NCI-H187 treated with DMSO at 0.1 percent for 48 hours (cell line): ENCODE results near the gene ABHD13.
"Not testable (repeated sequence)": the region's sequence is repeated elsewhere in the genome, so short reads cannot be mapped to it uniquely, and the experiment has no call there.

ENCODE experiments used
- DNase-seq: peaks from one replicate; lab custom pipeline; 2025; lab: John Stamatoyannopoulos, UW

ABHD13 gene

DNA sequence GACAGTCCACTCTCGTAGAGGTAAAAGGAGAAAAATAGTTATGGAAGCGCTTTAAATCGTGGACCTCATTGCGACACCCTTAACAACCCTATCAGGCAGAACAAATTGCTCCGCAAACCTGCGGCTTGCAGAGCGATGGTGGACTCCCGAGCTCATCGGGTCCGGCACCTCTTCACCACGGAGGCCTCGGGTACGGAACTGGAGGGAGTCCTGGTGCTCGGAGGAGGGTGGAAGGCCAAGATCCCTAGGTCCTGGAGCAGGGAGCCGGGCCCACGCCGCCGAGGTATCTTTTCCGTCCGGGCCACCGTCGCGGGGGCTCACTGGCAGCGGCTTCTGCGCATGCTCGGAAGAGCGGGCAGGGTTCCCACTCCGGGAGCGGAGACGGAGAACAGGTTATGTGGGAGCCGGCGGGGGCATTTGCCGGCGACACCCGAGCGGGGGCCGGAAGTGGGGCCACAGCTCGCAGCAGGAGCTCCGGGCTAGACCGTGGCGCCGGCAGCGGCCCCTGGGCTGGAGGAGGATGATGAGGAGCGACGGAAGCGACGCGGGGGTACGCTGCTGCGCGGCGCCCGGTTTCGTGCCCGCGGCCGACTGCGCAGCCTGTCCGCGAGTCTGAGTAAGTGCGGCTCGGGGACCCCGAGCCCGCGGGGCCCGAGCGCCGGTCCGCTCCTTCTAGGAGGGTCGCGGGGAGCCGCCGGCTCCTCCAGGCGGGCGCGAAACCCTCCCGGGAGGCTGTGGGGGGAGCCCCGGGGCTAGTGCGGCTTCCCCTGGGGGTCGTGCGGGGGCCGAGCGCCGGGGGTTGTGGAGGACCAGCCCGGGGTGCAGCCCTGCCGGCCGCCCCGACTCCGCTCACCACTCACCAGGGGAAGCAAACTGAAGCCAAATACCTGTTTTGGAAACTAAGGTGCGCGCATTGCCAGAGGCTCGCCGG, at the start of gene ABHD13:
TSS of gene ABHD13 (plus strand) at position 349 of the 931 bp plus-strand sequence. CDS start 10,827 bp downstream, outside the sequence.
- DNase-seq: peak; percentile 77

DNA sequence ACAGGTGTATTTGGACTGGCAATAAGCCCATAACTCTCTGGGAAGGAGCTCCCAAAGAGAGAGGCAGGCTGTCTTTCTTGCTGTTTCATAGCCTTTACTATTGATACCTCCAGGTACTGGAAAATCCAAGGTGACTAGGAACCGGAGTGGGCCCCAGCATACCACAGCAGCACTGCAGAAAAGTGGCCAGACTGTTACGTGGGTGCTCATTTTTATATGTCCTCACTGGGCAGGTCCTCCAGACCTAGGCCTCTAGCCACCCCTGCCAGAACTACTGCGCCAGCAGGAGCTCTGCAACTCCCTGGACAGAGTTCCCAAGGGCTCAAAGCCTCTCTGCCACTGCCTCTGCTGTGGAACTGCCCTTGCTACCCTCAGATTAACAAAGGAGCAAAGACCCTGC, 49.3 kb upstream of the ABHD13 start:
- DNase-seq: no peak

DNA sequence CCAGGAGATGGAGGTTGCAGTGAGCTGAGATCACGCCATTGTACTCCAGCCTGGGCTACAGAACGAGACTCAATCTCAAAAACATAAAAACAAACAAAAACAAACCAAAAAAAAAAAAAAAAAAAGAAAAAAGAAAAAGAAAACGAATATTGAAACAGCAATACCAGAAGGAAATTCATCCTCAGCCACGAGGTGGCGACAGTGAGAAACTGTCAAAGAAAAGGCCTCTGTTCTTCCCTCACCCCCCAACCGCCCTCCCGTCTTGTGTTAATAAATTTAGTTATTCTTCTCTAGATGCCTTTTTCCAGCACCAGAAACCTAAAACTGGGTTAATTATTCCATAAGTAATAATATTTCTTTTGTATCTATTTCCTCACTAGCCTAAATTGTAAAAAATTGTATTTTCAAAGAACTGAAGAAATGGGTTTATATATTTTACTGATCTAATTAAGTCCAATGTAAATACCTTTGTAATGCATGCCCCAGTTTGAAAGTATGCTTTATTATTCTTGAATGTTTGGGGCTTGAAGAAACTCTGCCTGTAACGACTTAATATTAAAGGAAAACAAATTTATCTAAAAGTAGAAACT, 41.4 kb upstream of the ABHD13 start:
- DNase-seq: no peak

DNA sequence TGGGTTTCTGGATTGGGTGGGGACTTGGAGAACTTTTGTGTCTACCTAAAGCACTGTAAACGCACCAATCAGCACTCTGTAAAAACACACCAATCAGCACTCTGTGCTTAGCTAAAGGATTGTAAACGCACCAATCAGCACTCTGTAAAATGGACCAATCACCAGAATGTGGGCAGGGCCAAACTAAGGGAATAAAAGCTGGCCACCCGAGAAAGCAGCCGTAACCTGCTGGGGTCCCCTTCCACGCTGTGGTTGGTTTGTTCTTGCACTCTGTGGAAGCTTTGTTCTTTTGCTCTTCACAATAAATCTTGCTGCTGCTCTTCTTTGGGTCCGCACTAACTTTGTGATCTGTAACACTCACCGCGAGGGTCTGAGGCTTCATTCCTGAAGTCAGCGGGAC, 40.1 kb upstream of the ABHD13 start:
- DNase-seq: no peak

DNA sequence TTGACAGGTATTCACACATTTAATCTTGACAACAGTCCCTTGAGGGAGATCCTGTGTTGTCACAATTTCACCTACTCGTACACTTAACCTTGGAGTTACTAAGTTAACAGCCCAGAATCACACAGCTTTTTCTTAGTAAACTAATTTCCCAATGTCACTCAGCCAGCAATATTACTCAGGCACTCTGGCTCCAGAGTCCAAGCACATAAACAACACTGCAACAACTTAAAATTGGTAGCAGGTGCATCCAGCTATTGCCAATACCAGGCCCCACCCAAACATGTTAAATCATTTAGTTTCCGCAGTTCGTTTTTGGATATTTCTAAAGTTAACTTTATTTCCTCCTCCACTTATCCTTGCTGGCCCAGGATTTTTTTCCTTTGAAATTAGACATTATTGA, 35.5 kb upstream of the ABHD13 start:
- DNase-seq: no peak

DNA sequence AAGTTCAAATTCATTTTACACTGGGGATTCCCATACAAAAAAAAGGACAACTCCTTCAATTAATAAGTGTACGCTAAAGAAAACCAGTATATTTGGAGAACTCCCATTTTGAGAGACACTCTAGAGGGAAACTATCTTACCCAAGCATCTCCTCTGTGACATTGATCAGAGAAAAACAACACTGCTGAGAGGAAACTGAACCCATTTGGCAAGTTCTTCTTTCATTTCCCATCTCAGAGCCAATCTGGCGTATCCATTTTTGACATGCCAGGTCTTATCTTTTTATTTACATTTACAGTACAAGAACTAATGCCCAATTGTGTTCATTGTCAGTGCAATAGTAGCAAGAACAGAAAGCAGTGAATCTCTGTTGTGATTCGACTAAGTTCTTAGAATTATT, 33.0 kb upstream of the ABHD13 start:
- no peak for DNase-seq

DNA sequence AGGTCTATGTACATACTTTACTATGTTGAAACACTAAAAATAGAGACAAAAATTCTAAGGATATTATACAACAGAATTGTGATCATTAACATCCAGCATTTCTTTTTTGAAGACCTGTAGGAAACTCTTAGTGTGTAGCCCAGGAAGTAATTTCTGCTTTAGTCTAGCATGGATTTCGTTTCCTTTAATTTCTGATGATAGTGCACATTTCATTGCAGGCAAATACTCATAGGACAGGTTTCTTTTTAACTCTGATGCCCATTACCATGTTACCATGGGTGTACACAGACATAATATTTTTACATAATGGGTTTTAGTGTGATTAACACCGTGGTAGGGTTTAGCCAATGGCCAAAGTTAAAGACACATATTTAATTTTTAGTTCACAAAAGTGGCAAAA, 29.9 kb upstream of the ABHD13 start:
- DNase-seq: no peak

DNA sequence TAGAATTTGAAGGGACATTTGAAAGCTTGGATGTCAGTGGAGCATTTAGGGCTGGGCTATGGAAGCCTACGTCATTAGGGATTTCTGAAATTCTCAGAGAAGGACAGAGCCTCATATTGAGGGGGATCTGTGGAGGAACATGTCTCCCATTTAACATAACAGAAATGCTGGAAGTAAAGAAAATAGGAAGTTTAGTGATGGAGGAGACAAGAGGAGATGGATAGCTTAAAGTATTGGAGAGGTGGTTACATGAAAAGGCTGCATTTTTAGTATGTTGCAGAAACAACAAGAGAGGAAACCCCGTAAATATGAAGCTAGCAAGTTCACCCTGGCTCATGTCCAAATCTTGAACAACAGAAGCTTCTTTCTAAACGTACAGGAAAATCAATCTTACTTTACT, 27.3 kb upstream of the ABHD13 start:
- no peak for DNase-seq

DNA sequence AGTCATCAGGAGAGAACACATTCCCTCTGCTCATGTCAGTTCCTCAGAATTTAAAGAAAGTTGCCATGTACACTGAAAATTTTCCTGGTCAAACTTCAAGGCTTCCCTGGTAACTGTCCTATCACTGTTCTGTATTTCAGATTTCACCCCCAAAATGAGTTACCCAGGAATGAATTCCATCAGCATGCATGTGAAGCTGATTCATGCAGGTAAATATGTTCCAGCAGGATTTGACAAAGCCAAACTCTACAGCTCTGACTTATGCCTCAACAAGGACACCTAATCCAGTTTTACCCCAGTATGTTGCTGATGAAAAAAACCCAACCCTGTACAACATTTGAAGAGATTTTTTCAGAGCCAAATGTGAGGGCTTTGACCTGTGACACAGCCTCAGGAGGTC, 24.4 kb upstream of the ABHD13 start:
- no peak for DNase-seq

DNA sequence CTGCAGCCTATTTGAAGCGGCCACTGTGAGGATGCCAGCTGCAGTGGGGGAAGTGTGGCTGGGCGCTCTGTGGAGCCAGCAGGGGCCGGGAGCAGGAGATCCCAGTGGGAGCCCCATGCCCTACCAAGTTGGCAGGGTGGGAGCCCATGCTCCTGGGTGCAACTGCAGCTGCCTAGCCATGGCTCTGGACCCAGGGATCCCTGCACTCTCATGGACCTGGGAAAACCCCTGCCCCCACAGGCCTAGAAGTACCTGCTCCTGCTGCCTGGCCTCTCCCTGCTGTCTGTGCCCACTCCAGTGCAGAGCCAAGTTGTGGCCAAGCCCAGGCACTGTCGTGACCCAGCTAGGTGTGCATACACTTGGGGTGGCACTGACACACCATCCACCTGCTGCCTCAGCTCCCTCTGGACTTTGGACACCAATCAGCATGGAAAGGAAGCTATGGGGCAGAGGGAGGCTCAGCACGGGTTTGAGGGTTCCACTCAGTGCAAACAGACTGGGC, 23.7 kb upstream of the ABHD13 start:
- no peak for DNase-seq

DNA sequence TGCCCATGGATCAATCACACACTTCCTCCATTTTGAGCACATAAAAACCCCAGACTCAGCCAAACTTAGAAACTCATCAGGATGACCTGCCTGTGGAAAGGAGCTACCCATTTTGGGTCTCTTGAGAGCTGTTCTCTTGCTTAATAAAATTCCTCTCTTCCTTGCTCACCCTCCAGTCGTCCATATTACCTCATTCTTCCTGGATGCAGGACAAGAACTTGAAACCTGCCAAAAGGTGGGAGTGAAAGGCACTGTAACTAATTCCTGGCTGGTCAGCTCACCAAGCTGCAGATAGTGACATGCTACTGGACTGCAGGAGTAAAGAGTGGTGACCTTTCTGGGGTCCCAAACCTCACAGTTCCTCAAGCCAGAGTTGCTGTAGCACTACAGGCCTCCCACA, 23.0 kb upstream of the ABHD13 start:
- DNase-seq: no peak

DNA sequence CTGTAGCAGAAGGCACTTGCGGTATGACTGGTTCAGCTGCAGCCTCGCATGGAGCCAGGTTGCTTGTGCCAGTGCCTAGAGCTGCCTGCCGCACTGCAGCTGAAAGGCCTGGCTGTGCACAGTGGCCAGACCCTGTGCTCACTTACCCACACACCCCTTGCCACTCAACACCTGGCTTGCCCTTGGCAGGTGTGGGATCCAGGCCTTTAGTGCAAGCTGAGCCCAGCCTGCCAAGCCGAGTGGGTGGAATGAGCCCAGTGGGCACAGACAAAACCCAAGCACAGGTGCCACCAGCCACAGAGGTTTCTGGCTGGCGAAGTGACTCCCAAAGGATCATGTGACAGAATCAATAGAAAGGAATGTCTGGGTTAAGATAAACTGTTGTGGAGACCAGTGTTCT, 22.3 kb upstream of the ABHD13 start:
- no peak for DNase-seq

DNA sequence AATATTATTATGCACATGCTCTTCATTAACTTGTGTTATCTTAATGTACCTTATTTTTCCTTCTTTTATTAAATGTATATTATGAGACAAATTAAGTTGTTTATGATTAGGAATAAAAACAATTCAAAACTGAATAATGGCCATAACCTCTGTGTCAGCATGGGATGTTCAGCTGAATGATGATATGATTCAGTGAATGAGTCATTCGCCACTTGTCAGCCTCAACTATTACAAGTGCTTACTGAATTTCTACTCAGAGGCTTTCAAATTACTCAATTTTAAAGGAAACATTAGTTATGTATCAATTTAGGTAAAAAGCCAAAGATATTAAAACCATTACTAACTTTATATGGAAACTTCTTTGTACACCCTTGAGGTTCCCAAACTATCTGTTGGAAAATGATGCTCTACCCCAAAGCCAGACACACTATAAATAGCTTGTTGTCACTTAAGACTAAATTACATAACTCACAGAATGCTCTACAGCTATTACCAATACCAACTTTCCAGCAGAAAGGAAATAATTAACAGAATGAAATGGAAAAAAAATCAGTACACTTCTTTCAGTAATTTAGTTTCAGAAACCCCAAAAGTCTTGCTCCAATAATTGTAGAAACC, 17.3 kb upstream of the ABHD13 start:
- DNase-seq: no peak

DNA sequence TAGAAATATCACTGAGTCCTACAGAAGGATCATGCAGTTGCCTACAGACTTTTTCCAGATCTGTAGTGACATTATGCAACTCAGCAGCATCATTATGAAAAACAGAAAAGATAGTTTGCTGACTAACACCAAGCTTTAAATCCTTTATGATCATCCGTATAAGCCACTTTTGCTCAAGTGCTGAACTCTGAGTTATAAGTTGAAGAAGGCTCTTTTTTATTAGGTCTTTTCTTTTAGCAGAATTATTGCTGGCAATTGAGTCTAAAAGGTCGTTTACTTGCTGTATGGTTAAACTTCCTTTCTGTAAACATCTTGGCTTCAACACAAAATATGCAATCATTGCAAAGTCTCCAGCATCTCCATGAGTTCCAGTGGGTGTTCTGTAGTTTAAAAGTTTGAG, 7.6 kb upstream of the ABHD13 start:
- no peak for DNase-seq

DNA sequence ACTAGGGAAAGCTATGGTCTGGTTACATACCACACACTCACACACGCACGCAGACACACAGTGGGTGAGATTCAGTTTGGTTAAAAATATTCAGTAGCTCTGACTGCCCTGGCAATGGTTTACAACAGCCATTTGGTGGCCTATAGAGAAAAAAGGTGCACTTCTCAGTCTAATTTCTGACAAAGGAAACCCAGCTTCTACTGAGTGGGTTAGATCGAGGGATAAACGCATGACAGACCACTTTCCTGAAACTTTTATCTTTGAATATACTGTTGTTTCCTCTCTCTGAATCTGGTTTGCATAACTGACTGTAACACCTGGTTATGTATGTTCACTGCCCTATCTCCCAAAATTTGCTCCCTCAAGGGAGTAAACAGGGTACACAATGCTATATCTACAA, 5.3 kb upstream of the ABHD13 start:
- DNase-seq: no peak

DNA sequence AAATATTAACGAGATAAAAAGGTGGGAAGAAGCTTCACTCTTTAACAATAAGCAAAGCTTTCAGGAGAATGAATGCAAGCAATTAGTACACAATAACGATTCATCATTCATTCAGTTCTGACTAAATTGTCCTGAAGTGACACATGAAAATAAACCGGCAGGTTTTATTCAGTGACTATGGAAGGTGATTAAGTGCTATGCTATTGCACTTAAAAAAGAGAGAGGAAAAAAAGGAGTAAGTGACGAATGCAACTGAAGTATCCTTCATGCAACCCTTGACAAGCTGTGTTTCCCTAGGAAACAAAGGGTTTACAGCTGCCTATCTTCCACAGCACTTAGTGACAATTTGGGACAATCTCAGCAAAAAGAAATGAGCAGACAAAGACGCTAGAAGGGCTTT, 4.2 kb upstream of the ABHD13 start:
- peak; percentile 87 for DNase-seq

DNA sequence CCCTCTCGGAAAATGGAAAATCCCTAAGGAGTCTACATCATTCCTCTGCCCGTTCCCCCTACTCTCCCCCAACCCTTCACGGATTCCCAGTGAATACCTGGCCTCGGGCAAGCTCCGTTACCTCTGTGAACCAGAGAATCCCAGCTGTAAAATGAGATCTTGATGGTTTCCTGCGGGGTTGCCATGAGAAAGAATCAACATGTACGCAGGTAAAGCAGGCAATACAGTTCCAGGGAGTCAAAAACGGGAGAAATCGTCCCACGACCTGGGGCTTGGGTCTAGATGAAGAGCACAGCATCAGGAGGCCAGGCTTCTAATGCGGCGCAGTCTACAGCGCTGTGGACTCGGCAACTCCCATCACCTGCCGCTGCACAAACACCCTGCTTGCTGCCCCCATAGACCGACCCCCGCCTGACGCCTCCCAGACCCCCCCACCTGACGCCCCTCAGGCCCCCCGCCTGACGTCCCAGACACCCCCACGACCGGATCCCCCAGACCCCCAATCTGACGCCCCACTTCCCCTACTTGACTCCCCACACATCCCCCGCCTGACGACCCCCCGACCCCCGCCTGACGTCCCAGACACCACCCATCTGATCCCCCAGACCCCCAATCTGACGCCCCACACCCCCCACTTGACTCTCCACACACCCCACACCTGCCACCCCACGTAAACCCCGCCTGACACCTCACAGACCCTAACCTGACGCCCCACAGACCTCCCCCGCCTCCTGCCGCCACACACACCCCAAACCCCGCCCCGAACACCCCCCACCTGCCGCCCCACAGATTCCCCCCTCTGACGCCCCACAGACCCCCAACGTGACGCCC, 3.5 kb upstream of the ABHD13 start:
- peak; percentile 78 for DNase-seq

DNA sequence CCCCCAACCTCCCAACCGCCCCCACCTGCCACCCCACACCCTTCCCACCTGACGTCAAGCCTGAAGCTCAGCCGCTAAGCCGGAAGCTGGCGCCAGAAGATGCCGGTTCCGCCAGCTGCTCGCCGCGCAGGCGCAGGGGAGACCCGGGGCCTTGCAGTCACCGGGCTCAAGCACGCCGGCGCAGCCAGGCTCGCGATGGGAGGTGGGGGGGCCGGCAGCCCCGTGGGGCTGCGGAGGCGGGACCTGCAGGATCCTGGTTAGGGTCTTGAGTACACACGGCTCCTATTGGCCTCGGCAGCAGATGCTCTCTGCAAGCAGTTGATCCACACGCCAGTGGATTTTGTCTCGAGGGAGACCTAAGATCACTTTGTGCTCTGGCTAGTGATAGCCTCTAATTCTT, 2.8 kb upstream of the ABHD13 start, which contains the start of gene LIG4:
TSS of gene LIG4 (minus strand) at position 101 of the 400 bp plus-strand sequence. CDS start 4,268 bp downstream, outside the sequence.
- DNase-seq: peak; percentile 83

DNA sequence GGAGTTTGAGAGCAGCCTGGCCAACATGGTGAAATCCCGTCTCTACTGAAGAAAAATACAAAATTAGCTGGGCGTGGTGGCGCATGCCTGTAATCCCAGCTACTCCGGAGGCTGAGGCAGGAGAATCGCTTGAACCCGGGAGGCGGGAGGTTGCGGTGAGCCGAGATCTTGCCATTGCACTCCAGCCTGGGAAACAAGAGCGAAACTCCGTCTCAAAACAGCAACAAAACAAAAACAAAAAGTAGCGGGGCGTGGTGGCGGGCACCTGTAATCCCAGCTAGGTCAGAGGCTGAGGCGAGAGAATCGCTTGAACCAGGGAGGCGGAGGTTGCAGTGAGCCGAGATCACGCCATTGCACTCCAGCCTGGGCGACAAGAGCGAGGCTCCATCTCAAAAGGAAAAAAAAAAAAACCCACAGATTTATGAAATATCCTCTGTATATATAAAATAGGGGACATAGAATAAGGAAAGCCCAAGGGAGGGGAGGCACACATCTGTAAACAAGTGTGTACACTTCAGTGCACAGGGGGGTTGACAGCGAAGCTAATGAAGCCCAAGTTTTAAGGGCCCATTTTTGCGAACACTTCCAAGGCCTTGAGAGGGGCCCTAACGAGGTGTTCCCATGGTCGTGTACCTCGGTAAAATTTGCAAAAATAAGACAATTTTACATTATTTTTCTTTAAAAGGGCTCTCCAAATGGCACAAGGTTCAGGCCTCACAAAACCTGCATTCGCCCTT, 717 bp upstream of the ABHD13 start:
- DNase-seq: not testable (repeated sequence)

DNA sequence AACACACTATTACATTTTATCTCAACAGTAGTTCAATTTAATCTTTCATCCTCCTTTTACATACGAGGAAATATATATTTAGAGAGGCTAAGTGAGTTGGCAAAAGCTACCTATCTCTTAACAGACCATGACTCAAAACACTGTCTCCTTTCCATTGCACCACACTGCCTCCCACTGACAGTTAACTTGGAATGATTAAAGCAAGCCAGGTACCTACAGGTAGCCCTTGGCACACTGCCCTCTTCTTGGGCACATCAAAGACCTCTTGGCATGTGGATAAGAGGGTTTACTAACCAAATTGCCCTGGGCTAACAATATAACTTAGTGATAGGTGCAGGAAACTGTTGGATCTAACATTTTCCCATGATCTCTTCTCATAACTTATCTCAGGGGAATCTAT, 1.8 kb downstream of the ABHD13 start:
- DNase-seq: no peak
